A549 (cell line): ENCODE results near the gene PRKAR1B. TPM values are rescaled to one million over a fixed set of nuclear protein-coding genes. Genes with fewer than 3 reads are reported as not detected.
"Not testable (repeated sequence)": the region's sequence is repeated elsewhere in the genome, so short reads cannot be mapped to it uniquely, and the experiment has no call there.

Experiments used
- ATAC-seq, 2 experiments: fragments of 200-7000 bp in 1 of 2; fragments of >200 bp in 1 of 2; cut with Nextera tagmentation in 1 of 2; cut with Tn5 transposase in 1 of 2; 3 replicates each; pipeline versions ENCODE4 v1.8.0 to v1.9.1; 2018 to 2020; ENCODE audit warnings: mild to moderate bottlenecking in 1 of 2, moderate library complexity in 1 of 2
- CTCF ChIA-PET: fragments of 300-600 bp; sonication (Branson Sonifier 250); formaldehyde crosslinking; extraction: SDS; loops from one replicate; lab custom pipeline; 2021; ENCODE audit warnings: antibody characterized with exemption, inconsistent platforms; lab: Yijun Ruan, JAX
- POLR2A ChIA-PET: fragments of 350-600 bp; formaldehyde crosslinking; extraction: SDS; loops from one replicate; lab custom pipeline; 2021; ENCODE audit warnings: antibody characterized with exemption, inconsistent platforms; lab: Yijun Ruan, JAX
- DNase-seq, 2 experiments: peaks; one replicate each; pipeline versions ENCODE4 v3.0.0 to v3.0.0-alpha.2; 2011 to 2016; ENCODE audit warnings: low read depth in 1 of 2, low spot score in 1 of 2
- FAIRE-seq: peaks from 2 replicates; lab custom pipeline; 2011; peaks lifted over from hg19 to GRCh38; lab: Jason Lieb, UNC
- H3K27ac ChIP-seq, 2 experiments: fragments of >200 bp; sonication (Bioruptor Twin); formaldehyde crosslinking; 3 replicates each; pipeline ENCODE4 v1.5.1; 2016 to 2017
- H3K4me1 ChIP-seq: fragments of >200 bp; sonication (Bioruptor Twin); formaldehyde crosslinking; 3 replicates; pipeline ENCODE4 v1.6.1; 2016
- H3K4me2 ChIP-seq: fragments of >200 bp; sonication (Bioruptor Twin); formaldehyde crosslinking; 3 replicates; pipeline ENCODE4 v1.6.1; 2016
- H3K4me3 ChIP-seq: fragments of >200 bp; sonication (Bioruptor Twin); formaldehyde crosslinking; 3 replicates; pipeline ENCODE4 v1.5.1; 2016
- H3K9me3 ChIP-seq: fragments of >200 bp; sonication (Bioruptor Twin); formaldehyde crosslinking; 3 replicates; pipeline ENCODE4 v1.6.1; 2016
- CBX8 ChIP-seq: fragments of 200-600 bp; sonication (generic); IDR thresholded peaks from 2 replicates; pipeline ENCODE4 v1.6.1; 2016
- CTCF ChIP-seq: fragments of >200 bp; sonication (Bioruptor Twin); formaldehyde crosslinking; IDR thresholded peaks from 3 replicates; pipeline ENCODE4 v1.5.1; 2016
- EHF ChIP-seq: fragments of 250-450 bp; sonication (Bioruptor Pico); IDR thresholded peaks from 2 replicates; pipeline ENCODE4 v1.5.0; 2020; ENCODE audit warnings: mild to moderate bottlenecking
- ELK1 ChIP-seq: fragments of 150-350 bp; IDR thresholded peaks from 2 replicates; pipeline ENCODE4 v1.6.1; 2014; ENCODE audit warnings: low read depth, mild to moderate bottlenecking, low read length
- FOSB ChIP-seq: fragments of 250-450 bp; sonication (Bioruptor Pico); IDR thresholded peaks from 2 replicates; pipeline ENCODE4 v1.5.0; 2020; ENCODE audit warnings: mild to moderate bottlenecking, moderate library complexity
- GATA3 ChIP-seq: IDR thresholded peaks from 2 replicates; pipeline ENCODE4 v1.6.1; 2012; ENCODE audit warnings: borderline replicate concordance
- HOXA7 ChIP-seq: fragments of 250-450 bp; sonication (Bioruptor Pico); IDR thresholded peaks from 2 replicates; pipeline ENCODE4 v1.5.0; 2020; ENCODE audit warnings: mild to moderate bottlenecking, moderate library complexity
- KDM5A ChIP-seq: fragments of 200-600 bp; sonication (generic); IDR thresholded peaks from 2 replicates; pipeline ENCODE4 v1.6.1; 2016; ENCODE audit warnings: antibody characterized with exemption, mild to moderate bottlenecking
- MAX ChIP-seq: IDR thresholded peaks from 2 replicates; pipeline ENCODE4 v1.6.1; 2012
- MYC ChIP-seq: IDR thresholded peaks from 2 replicates; pipeline ENCODE4 v1.6.1; 2012; ENCODE audit warnings: mild to moderate bottlenecking, inconsistent platforms, low read length, improper control_type of control experiment, borderline replicate concordance
- RAD21 ChIP-seq, 2 experiments: fragments of >200 bp in 1 of 2; sonication (Bioruptor Twin) in 1 of 2; formaldehyde crosslinking in 1 of 2; IDR thresholded peaks in 1 of 2; conservative IDR thresholded peaks in 1 of 2; 2 replicates in 1 of 2; 3 replicates in 1 of 2; pipeline ENCODE4 v1.6.1; 2012 to 2018; ENCODE audit warnings: inconsistent platforms in 1 of 2
- RARB ChIP-seq: fragments of 250-450 bp; sonication (Bioruptor Pico); IDR thresholded peaks from 2 replicates; pipeline ENCODE4 v1.8.0; 2021; ENCODE audit warnings: mild to moderate bottlenecking, moderate library complexity
- REST ChIP-seq: fragments of 200-600 bp; sonication (generic); IDR thresholded peaks from 2 replicates; pipeline ENCODE4 v1.6.1; 2016; ENCODE audit warnings: antibody characterized with exemption, mild to moderate bottlenecking, moderate library complexity
- SMC3 ChIP-seq: fragments of >200 bp; sonication (Bioruptor Twin); formaldehyde crosslinking; IDR thresholded peaks from 3 replicates; pipeline ENCODE4 v1.6.1; 2018; ENCODE audit warnings: inconsistent platforms
- TP53 ChIP-seq: fragments of 250-450 bp; sonication (Bioruptor Pico); IDR thresholded peaks from 2 replicates; pipeline ENCODE4 v1.5.0; 2021; ENCODE audit warnings: mild to moderate bottlenecking, moderate library complexity
- WGBS: methylation state at CpG from one replicate; pipeline ENCODE4 v1.1.6; 2017; ENCODE audit errors: missing lambda C conversion rate; 5-methylcytosine and 5-hydroxymethylcytosine counted together
- polyA plus RNA-seq, 4 experiments: library from polyadenylated mRNA; depleted of rRNA in 3 of 4; stranded (reverse); fragments of >200 nt; fragmentation: RNase III in 1 of 4; extraction: RNeasy Plus Mini Kit Qiagen cat#74134 plus additional on column Dnase treatment in 1 of 4; gene quantifications; 2 replicates in 3 of 4; 3 replicates in 1 of 4; pipeline ENCODE4 v1.2.3, GENCODE V29; 2011 to 2017

Gene PRKAR1B
- polyA plus RNA-seq, 2 of the 4 experiments (the other 2 are of a cell fraction), result 10.1 to 33.7 TPM

GRCh38 chr7:637826-638225, 89.3 kb downstream of the PRKAR1B start:
- ChIA-PET POLR2A (no interaction called here), CTCF (interaction anchor here (0.7 to 3.9 kb wide), 8 partner anchors 42 to 333 kb away, joined by 3 to 78 read pairs (median 3); no protein-coding TSS in a partner anchor)
- DNase-seq (no peak), FAIRE-seq (no peak), ATAC-seq (no peak)
- H3K4me1 ChIP-seq, result peaks cover 11% of the 10 kb centered on the region
- no peak overlapping the region for H3K4me3 ChIP-seq
- no peak for TF ChIP-seq KDM5A
- no peak for TF ChIP-seq EHF (CRISPR knock-in tag)
- no peak for TF ChIP-seq CBX8
- no peak for TF ChIP-seq HOXA7 (CRISPR knock-in tag)
- no peak for TF ChIP-seq ELK1
- TF ChIP-seq FOSB (CRISPR knock-in tag), result no peak
- no peak for TF ChIP-seq GATA3
- TF ChIP-seq CTCF, result no peak
- TF ChIP-seq TP53 (CRISPR knock-in tag), result no peak
- TF ChIP-seq MYC, result no peak
- TF ChIP-seq RARB (CRISPR knock-in tag), result no peak
- no peak overlapping the region for H3K27ac ChIP-seq
- no peaks in the 10 kb centered on the region for H3K9me3 ChIP-seq
- WGBS, result 91% methylated on average over 12 of the region's 12 CpGs
- H3K4me2 ChIP-seq, result no peak overlapping the region

GRCh38 chr7:636396-636795, 90.7 kb downstream of the PRKAR1B start:
- peak; percentile 98 to 99 for ATAC-seq
- CTCF ChIA-PET, result interaction anchor here (0.6 to 3.9 kb wide), 34 partner anchors 11 to 339 kb away, joined by 3 to 78 read pairs (median 4); no protein-coding TSS in a partner anchor
- DNase-seq, result peak; percentile 84 to 85

GRCh38 chr7:635687-636382, 91.2 kb downstream of the PRKAR1B start:
- ChIA-PET CTCF (interaction anchor here (1.0 to 3.9 kb wide), 19 partner anchors 10 to 338 kb away, joined by 3 to 78 read pairs (median 7); partner anchors contain the start of gene PDGFA), POLR2A (interaction anchor here (0.5 kb wide), 1 partner anchor 138 kb away, joined by 4 read pairs; no protein-coding TSS in a partner anchor)
- peak; percentile 62; a peak in 5 of 6 replicates for ATAC-seq
- DNase-seq, result peak in 1 of 2 experiments; percentile 50
- not testable (repeated sequence) for FAIRE-seq, H3K9me3 ChIP-seq
- Histone ChIP-seq H3K27ac (peak overlapping the region; percentile 71 to 87), H3K4me1 (peaks cover 11% of the 10 kb centered on the region), H3K4me2 (peak overlapping the region; percentile 84), H3K4me3 (peak overlapping the region; percentile 60)
- 34% methylated on average over 7 of the region's 81 CpGs for WGBS

More at GRCh38 chr7:636396-636795, 90.7 kb downstream of the PRKAR1B start:
- WGBS, result no CpG with 5 or more reads among the region's 17 CpGs
- H3K4me1 ChIP-seq, result peaks cover 11% of the 10 kb centered on the region
- peak; percentile 94 for TF ChIP-seq RAD21 (conservative IDR thresholded peaks at IDR 0.05 in 1 of 2, IDR thresholded peaks at IDR 0.05 in 1 of 2)
- peak; percentile 33; the same call in 1 of the 2 replicates for TF ChIP-seq MAX
- TF ChIP-seq CTCF, result peak; percentile 86
- TF ChIP-seq REST, result no peak
- TF ChIP-seq SMC3, result peak; percentile 92
- TF ChIP-seq FOSB (CRISPR knock-in tag), result no peak
- TF ChIP-seq, all 56 proteins: peak for 4
- FAIRE-seq, result peak; percentile 18
- Histone ChIP-seq H3K9me3 (no peaks in the 10 kb centered on the region), H3K4me2 (peak overlapping the region; percentile 84), H3K27ac (peak overlapping the region; percentile 71 to 78), H3K4me3 (peak overlapping the region; percentile 60)
- POLR2A ChIA-PET, result no interaction called here
